Measurements from ENCODE around the gene CHRNB4. TPM values are rescaled to one million over a fixed set of nuclear protein-coding genes. Genes with fewer than 3 reads are reported as not detected.

CHRNB4 gene
- total and polyA plus RNA-seq, 2 of the 8 experiments (the other 6 are each of a cell fraction or from before 2014, with no cell fraction given) = 2.4 to 4.5 TPM

DNA sequence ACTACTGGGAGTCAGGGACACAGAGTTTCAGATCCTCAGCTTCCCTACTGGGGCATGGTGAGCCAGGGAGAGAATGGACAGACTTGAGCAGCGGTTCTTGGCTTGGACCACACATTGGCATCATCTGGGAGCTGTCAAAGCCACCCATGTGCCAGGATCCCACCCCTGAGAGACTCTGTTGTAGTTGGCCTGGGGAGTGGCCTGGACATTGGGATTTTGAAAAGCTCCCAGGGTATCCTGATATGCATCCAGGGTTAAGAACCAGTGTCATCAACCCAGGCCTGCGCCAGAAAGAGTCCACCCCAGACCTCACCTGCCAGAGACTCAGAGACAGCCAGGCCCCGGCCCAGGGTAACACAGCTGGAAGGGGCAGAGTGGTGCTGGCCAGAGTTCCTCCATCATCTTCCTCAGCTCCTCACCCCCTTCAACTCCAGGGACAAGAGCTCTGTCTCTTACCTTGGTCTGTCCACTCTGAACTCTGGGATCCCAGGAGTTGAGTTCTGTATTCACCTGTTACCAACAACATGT is 33.0 kb upstream of the CHRNB4 start (continued):
- no peak for TF ChIP-seq BCL11A (IDR thresholded peaks at IDR 0.05; ENCODE audit: low read depth in 2 of 2, low read length in 2 of 2)
